Psoas muscle (tissue), 8 donors: Measurements from ENCODE around the gene CNKSR2. TPM values are rescaled to one million over a fixed set of nuclear protein-coding genes. Genes with fewer than 3 reads are reported as not detected.

Experiments used
- ATAC-seq, 4 donors: fragments of 200-7000 bp; cut with Tn5 transposase; one replicate each; pipeline ENCODE4 v1.9.1; 2020; ENCODE audit warnings: moderate library complexity in 3 of 4, mild to moderate bottlenecking in 2 of 4
- DNase-seq, 2 donors: peaks; one replicate each; pipeline ENCODE4 v3.0.0-alpha.2; 2020
- H3K27ac ChIP-seq: fragments of 200-600 bp; one replicate; pipeline ENCODE4 v1.8.0; 2022
- H3K27me3 ChIP-seq, 3 donors: fragments of 200-600 bp in 1 of 3; one replicate each; pipeline versions ENCODE4 v1.6.1 to v1.8.0; 2013 to 2022; ENCODE audit warnings: low read length in 2 of 3, mild to moderate bottlenecking in 2 of 3, moderate library complexity in 1 of 3; ENCODE audit not compliant: insufficient read depth in 3 of 3
- H3K36me3 ChIP-seq, 2 donors: fragments of 200-600 bp in 1 of 2; one replicate each; pipeline versions ENCODE4 v1.6.1 to v1.8.0; 2013 to 2022; ENCODE audit warnings: low read depth in 1 of 2, mild to moderate bottlenecking in 1 of 2, moderate library complexity in 1 of 2; ENCODE audit not compliant: insufficient read depth in 1 of 2
- H3K4me1 ChIP-seq: fragments of 200-600 bp; one replicate; pipeline ENCODE4 v1.8.0; 2022
- H3K4me3 ChIP-seq: fragments of 200-600 bp; one replicate; pipeline ENCODE4 v1.8.0; 2022; ENCODE audit warnings: mild to moderate bottlenecking
- H3K9me3 ChIP-seq: fragments of 200-600 bp; one replicate; pipeline ENCODE4 v1.8.0; 2022
- WGBS, 3 donors: extraction: QIAGEN DNeasy Blood & Tissue Kit; methylation state at CpG; one replicate each; pipeline versions ENCODE4 v1.1.6 to v1.1.7; 2013; 5-methylcytosine and 5-hydroxymethylcytosine counted together
- intact Hi-C, 2 donors: fragments of 100-400 bp; cut with DNase I; formaldehyde crosslinking; loops; one replicate each; pipeline versions ENCODE4 v1.11.0 to v1.14.2; 2022
- polyA plus RNA-seq, 3 donors: library from polyadenylated mRNA; stranded (reverse); fragments of 200-250 nt; gene quantifications; one replicate each; pipeline ENCODE4 v1.2.3, GENCODE V29; 2013
- total RNA-seq, 4 donors: library from RNA; stranded (reverse); fragmentation: NEBNext Ultra II Directional in 2 of 4; extraction: Animal tissue kit (Norgen Biotek cat#: 25700) in 2 of 4; gene quantifications; one replicate each; pipeline versions ENCODE4 v1.2.1 to v1.2.4, GENCODE V29; 2021 to 2023
- TF ChIP-seq, protein P1 (sequence below): fragments of 200-600 bp; IDR thresholded peaks from one replicate; pipeline ENCODE4 v1.8.0; 2022; ENCODE audit warnings: antibody characterized with exemption
- donor health status: healthy with polysubstance abuse.
- donor health status: DM: no; HTN: no; CAD: no; lungs with moderate emphysema.
- donor health status: Bipolar disorder and iron deficiency.
- donor health status: healthy.
- donor health status: DM: yes; HTN: yes; CAD: no.
- donor health status: DM: no; HTN: no; CAD: no.
- donor health status: DM: no; HTN: no; CAD: no.
- donor health status: DM: yes; HTN: yes; CAD: no.

Gene CNKSR2
- total and polyA plus RNA-seq, 7 donors: 0.10 to 0.36 (median 0.16) TPM

GRCh38 chrX:21394792-21395191 lies 20.6 kb downstream of the CNKSR2 start:
- Histone ChIP-seq H3K4me3 (no peak overlapping the region), H3K27me3 (no peaks in the 10 kb centered on the region), H3K4me1 (no peaks in the 10 kb centered on the region), H3K36me3 (no peaks in the 10 kb centered on the region), H3K27ac (no peak overlapping the region), H3K9me3 (no peaks in the 10 kb centered on the region)
- intact Hi-C loops: no loop called here
- WGBS, 3 donors: 6 to 29% (median 27%) methylated on average over 1 of the region's 1 CpG
- TF ChIP-seq, protein P1, sequence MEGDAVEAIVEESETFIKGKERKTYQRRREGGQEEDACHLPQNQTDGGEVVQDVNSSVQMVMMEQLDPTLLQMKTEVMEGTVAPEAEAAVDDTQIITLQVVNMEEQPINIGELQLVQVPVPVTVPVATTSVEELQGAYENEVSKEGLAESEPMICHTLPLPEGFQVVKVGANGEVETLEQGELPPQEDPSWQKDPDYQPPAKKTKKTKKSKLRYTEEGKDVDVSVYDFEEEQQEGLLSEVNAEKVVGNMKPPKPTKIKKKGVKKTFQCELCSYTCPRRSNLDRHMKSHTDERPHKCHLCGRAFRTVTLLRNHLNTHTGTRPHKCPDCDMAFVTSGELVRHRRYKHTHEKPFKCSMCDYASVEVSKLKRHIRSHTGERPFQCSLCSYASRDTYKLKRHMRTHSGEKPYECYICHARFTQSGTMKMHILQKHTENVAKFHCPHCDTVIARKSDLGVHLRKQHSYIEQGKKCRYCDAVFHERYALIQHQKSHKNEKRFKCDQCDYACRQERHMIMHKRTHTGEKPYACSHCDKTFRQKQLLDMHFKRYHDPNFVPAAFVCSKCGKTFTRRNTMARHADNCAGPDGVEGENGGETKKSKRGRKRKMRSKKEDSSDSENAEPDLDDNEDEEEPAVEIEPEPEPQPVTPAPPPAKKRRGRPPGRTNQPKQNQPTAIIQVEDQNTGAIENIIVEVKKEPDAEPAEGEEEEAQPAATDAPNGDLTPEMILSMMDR: no peak
- ATAC-seq: no peak
- DNase-seq: no peak

GRCh38 chrX:21398426-21398825 lies 24.2 kb downstream of the CNKSR2 start:
- no peaks in the 10 kb centered on the region for H3K27me3 ChIP-seq
- no peaks in the 10 kb centered on the region for H3K4me1 ChIP-seq
- TF ChIP-seq, protein P1: no peak
- no peak overlapping the region for H3K4me3 ChIP-seq
- 59 to 78% (median 72%) methylated on average over 3 of the region's 3 CpGs for WGBS, 3 donors
- no peaks in the 10 kb centered on the region for H3K36me3 ChIP-seq
- no peak overlapping the region for H3K27ac ChIP-seq
- H3K9me3 ChIP-seq: no peaks in the 10 kb centered on the region
- no peak for ATAC-seq
- intact Hi-C loops: no loop called here
- DNase-seq: no peak

GRCh38 chrX:21400408-21401121 lies 26.3 kb downstream of the CNKSR2 start:
- no peak for ATAC-seq
- TF ChIP-seq, protein P1: no peak

DNA sequence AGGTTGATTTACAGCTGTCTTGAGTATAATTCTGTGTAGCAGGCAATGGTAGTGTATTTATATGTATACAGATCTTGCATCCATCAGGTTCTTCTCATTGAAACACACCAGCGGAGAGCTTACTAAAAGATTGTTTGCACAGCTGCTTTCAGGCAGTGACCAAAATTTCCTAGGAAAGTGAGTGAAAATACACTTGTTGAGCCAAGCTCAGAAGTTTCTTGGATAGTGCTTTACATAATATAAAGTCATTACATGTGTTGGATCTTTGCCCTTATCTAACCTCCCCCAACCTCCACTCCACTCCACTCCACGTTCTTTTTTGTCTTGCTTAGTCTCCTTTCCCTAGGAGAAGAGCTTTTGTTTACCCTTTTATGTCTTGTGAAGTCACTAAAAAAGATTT lies 34.1 kb downstream of the CNKSR2 start:
- H3K4me1 ChIP-seq: no peaks in the 10 kb centered on the region
- H3K9me3 ChIP-seq: no peaks in the 10 kb centered on the region
- H3K27ac ChIP-seq: no peak overlapping the region
- H3K36me3 ChIP-seq: no peaks in the 10 kb centered on the region
- H3K27me3 ChIP-seq: no peaks in the 10 kb centered on the region
- no peak for DNase-seq
- ATAC-seq: no peak
- WGBS, 3 donors: 19 to 37% (median 28%) methylated on average over 2 of the region's 2 CpGs
- no peak overlapping the region for H3K4me3 ChIP-seq
- TF ChIP-seq, protein P1: no peak
- intact Hi-C loops: no loop called here

More at GRCh38 chrX:21400408-21401121, 26.3 kb downstream of the CNKSR2 start:
- Histone ChIP-seq H3K27ac (no peak overlapping the region), H3K27me3 (no peaks in the 10 kb centered on the region), H3K36me3 (no peaks in the 10 kb centered on the region), H3K4me1 (no peaks in the 10 kb centered on the region), H3K4me3 (no peak overlapping the region), H3K9me3 (no peaks in the 10 kb centered on the region)
- intact Hi-C loops: no loop called here
- DNase-seq: no peak
- 71 to 88% (median 86%) methylated on average over 1 of the region's 1 CpG for WGBS, 3 donors

- TF ChIP-seq, protein P1: no peak
- ATAC-seq: no peak
- intact Hi-C loops: no loop called here
- H3K36me3 ChIP-seq: no peaks in the 10 kb centered on the region
- no peak for DNase-seq
- 27 to 51% (median 30%) methylated on average over 1 of the region's 1 CpG for WGBS, 3 donors
- H3K4me3 ChIP-seq: no peak overlapping the region
- H3K27ac ChIP-seq: no peak overlapping the region
- no peaks in the 10 kb centered on the region for H3K9me3 ChIP-seq
- no peaks in the 10 kb centered on the region for H3K4me1 ChIP-seq
- no peaks in the 10 kb centered on the region for H3K27me3 ChIP-seq
Measured at GRCh38 chrX:21408788-21409187, 34.6 kb downstream of the CNKSR2 start.
